Activated T-helper 2 cell treated with anti-CD3 and anti-CD28 coated beads, Interferon-gamma antibody, Interleukin-2, Interleukin-4, amounts not matched to agents 10 μg/mL and 5 μg/mL and 100 μg/mL, durations not matched to agents 14 hours and 24 hours and 36 hours (primary cell): ENCODE results near the gene CSNK1G1. TPM values are rescaled to one million over a fixed set of nuclear protein-coding genes. Genes with fewer than 3 reads are reported as not detected.

Source experiments
- DNase-seq: peaks from one replicate; pipeline ENCODE4 v3.0.0; 2021; ENCODE audit warnings: low spot score
- H3K27ac Mint-ChIP-seq: one replicate; pipeline ENCODE4 v1.8.0; 2021; ENCODE audit warnings: mixed read lengths
- H3K27me3 Mint-ChIP-seq: one replicate; pipeline ENCODE4 v1.8.0; 2021; ENCODE audit warnings: low read depth, mixed read lengths
- H3K36me3 Mint-ChIP-seq: one replicate; pipeline ENCODE4 v1.8.0; 2021; ENCODE audit warnings: low read depth, mixed read lengths
- H3K4me1 Mint-ChIP-seq: one replicate; pipeline ENCODE4 v1.8.0; 2021; ENCODE audit warnings: low read depth, mixed read lengths
- H3K4me3 Mint-ChIP-seq: one replicate; pipeline ENCODE4 v1.8.0; 2021; ENCODE audit warnings: low read depth, mild to moderate bottlenecking, moderate library complexity, mixed read lengths
- H3K9me3 Mint-ChIP-seq: one replicate; pipeline ENCODE4 v1.8.0; 2021; ENCODE audit warnings: mixed read lengths
- intact Hi-C: fragments of 100-400 bp; cut with micrococcal nuclease; formaldehyde crosslinking; loops from one replicate; pipeline ENCODE4 v1.15.1; 2023
- total RNA-seq: library from RNA; stranded (reverse); gene quantifications from 2 replicates; pipeline ENCODE4 v1.2.3, GENCODE V29; 2022

Gene CSNK1G1
- total RNA-seq, 1 donor from 2014 or later: 31.8 TPM

DNA sequence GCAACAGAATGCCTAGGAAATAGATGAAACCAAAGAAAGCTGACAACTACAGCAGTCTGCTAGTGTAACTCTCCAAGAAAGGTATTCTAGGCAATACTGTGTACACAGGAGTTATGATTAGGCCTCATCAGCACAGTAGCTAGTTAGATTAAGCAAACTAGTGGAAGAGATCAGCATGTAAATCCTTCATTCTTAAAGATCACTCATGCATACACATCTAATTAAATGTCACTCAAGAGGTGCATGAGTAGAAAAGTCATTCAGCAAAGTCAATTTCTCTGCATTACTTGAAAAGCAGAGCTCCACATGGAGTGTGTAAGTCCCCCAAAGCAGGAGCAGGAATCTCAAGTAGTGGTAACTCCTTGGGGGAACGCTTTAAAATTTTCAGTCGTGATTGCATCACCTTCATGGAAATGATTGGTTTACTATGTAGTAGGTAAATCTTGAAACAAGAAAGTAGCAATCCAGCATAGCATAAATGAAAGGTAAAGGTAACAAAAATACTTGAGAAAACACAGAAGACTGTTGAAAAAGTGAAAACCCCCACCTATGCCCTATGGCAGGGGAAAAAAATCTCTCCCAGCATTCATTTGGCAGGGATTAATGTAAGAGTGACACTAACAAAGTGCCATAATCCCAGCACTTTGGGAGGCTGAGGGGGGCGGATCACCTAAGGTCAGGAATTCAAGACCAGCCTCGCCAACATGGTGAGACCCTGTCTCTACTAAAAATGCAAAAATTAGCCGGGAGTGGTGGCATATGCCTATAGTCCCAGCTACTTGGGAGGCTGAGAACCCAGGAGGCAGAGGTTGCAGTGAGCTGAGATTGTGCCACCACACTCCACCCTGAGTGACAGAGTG lies 163.8 kb downstream of the CSNK1G1 start:
- peaks cover 18% of the 10 kb centered on the region for H3K4me1 Mint-ChIP-seq
- no peak for DNase-seq
- H3K36me3 Mint-ChIP-seq: peaks cover 47% of the 10 kb centered on the region
- no peak overlapping the region for H3K4me3 Mint-ChIP-seq
- H3K9me3 Mint-ChIP-seq: no peaks in the 10 kb centered on the region
- H3K27me3 Mint-ChIP-seq: no peaks in the 10 kb centered on the region
- intact Hi-C loops: no loop called here
- H3K27ac Mint-ChIP-seq: no peak overlapping the region

DNA sequence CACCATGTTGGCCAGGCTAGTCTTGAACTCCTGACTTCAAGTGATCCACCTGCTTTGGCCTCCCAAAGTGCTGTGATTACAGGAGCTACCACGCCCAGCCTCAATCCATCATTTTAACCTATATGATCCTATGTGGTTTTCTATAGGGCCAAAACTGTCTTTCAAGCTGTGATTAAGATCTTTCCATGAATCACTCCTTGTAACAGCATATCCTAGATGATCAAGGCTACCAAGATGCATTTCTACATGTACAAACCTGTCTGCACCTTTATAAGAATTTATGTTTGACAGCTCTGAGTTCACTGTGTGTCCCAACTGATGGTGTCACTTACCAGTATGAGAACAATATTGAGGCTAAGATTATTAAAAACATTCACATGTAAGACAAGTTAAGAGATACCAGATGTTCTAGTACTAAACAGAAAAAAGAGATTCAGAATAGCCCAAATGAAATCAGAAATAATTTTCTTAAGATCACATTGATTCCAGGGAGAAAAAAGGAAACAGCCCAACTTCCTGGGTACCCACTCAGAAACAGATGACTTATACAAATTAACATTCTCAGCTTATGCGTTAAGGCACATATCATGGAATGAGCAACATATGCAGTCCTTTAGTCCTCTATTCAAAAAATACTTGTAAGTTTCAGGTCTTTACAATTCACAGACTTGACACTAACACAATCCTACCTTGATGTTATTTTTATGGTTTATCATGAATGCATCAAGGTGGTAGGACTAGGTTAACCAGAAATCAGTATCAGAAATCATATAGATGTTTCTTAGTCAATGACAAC lies 168.4 kb downstream of the CSNK1G1 start:
- H3K36me3 Mint-ChIP-seq: peaks cover 30% of the 10 kb centered on the region
- H3K27me3 Mint-ChIP-seq: no peaks in the 10 kb centered on the region
- no peak for DNase-seq
- peak overlapping the region; percentile 3 for H3K4me3 Mint-ChIP-seq
- intact Hi-C loops: no loop called here
- H3K4me1 Mint-ChIP-seq: peaks cover 18% of the 10 kb centered on the region
- no peaks in the 10 kb centered on the region for H3K9me3 Mint-ChIP-seq
- peak overlapping the region; percentile 72 for H3K27ac Mint-ChIP-seq

DNA sequence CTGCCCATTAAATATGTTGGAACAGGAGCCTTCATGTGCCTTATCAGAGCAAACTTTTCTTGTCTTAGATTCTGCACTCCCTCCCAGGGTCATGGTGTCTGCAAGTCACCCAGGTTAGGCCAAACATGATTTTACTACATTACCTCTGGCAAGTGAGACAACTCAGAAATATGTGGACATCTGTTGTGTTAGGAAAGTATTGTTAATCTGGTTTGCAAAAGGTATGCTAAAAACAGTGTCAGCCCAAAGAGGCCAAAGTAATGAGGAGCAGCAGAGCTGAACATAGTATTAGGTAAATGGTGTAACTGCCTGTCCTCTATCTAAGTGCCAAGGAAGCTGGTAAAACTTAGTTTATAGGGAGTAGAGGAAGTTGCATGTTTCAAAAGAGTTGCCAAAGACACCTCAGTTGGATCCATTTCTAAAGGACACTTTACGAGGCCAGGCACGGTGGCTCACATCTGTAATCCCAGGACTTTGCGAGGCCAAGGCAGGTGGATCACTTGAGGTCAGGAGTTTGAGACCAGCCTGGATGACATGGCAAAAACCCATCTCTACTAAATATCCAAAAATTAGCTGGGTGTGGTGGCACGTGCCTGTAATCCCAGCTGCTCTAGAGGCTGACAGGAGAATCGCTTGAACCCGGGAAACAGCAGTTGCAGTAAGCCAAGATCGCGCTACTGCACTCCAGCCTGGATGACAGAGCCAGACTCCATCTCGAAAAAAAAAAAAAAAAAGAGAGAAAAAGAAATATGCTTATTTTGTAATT lies 170.6 kb downstream of the CSNK1G1 start:
- Mint-ChIP-seq H3K9me3 (no peaks in the 10 kb centered on the region), H3K36me3 (peaks cover 42% of the 10 kb centered on the region), H3K27ac (no peak overlapping the region), H3K27me3 (no peaks in the 10 kb centered on the region), H3K4me3 (no peak overlapping the region), H3K4me1 (peaks cover 18% of the 10 kb centered on the region)
- DNase-seq: no peak
- intact Hi-C loops: no loop called here

DNA sequence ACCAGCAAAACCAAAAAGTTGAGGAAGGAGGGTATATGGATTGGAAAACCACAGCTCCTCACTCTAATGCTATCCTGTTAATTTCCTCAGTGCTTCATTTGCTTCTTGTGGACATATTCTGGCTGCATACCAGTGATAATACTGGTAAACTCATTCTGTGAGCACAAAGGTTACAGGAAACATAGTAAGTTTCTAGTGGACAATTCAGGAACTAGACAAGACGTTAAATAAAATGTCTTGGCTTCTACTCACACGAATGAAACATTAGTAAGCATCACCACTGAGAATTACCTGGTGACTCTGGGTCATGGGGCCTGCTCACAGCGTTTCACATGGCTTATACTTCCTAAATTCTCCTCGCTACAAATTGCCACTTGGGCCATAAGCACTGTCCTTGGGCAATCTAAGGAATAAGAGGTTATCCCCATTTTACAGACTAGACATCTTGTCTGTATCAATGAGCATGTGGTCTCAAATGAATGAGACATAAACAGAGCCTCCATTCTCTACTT lies 173.1 kb downstream of the CSNK1G1 start:
- H3K36me3 Mint-ChIP-seq: peaks cover 37% of the 10 kb centered on the region
- no peaks in the 10 kb centered on the region for H3K9me3 Mint-ChIP-seq

DNA sequence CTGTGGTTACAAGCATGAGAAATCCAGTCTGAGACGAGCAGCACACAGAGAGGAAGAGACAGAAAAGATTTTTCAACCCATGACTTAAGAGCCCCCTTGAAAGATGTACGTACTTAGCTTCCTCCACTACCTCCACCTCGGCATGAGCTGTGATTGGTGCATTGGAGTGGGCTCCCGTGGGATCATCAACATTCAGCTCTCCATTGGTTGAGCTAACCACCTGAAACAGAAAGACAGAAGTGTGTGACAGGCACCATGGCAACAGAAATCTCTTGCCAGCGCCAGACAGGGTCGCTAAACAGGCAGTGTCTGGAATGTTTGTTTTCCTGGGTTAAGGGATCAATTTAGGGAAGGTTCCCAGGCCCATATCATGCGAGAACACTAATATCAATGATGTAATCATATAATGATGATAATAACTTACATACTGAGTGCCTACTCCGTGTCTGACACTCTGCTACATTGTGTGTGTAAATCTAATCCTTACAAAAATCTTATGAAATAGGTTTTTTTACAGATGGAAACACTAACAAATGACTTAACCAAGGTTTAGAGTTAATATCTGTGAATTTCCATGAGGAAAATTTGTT lies 175.6 kb downstream of the CSNK1G1 start:
- intact Hi-C loops: no loop called here
- Mint-ChIP-seq H3K27me3 (no peaks in the 10 kb centered on the region), H3K9me3 (no peaks in the 10 kb centered on the region), H3K36me3 (peaks cover 39% of the 10 kb centered on the region), H3K4me1 (no peaks in the 10 kb centered on the region), H3K27ac (no peak overlapping the region), H3K4me3 (no peak overlapping the region)
- no peak for DNase-seq

More for the DNA sequence above, 173.1 kb downstream of the CSNK1G1 start:
- no peak for DNase-seq
- intact Hi-C loops: no loop called here
- no peak overlapping the region for H3K4me3 Mint-ChIP-seq
- peaks cover 5% of the 10 kb centered on the region for H3K4me1 Mint-ChIP-seq
- no peak overlapping the region for H3K27ac Mint-ChIP-seq
- no peaks in the 10 kb centered on the region for H3K27me3 Mint-ChIP-seq

DNA sequence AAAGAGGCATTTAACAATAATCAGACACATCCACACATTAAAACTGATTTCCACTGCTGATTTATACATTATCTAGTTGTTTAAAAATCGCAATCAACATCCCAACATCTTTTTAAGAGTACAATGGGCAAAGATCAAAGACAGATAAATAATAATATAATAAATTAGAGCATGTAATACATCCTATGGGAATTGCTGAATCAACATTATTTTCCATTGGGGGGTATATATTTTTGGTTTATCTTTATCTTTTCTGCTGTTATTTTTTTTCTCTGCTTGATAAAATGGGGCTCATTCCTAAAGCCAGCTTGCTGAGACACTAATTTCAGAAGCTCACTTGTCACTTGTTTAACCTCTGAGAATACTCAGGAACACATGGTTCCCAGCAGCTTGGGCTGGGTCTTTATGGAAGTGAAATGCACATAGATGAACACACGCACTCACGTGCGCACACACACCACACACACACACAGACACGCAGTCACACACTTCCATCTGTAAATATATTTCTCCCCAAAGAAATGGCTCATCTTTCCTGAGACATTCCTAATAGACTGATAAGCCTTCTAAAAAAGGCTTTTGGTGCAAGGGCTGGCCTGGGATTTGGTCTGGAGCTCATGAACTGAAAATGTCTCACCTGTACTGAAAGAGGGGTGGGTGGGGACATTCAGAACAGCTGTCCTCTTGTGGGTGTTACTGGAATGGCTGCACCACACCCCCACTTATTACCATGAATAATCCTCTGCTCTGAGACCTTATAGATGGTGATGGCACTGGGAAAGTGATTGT lies 189.7 kb downstream of the CSNK1G1 start:
- Mint-ChIP-seq H3K4me1 (peaks cover 25% of the 10 kb centered on the region), H3K9me3 (no peaks in the 10 kb centered on the region), H3K36me3 (peaks cover 18% of the 10 kb centered on the region), H3K27me3 (no peaks in the 10 kb centered on the region), H3K4me3 (no peak overlapping the region), H3K27ac (peak overlapping the region; percentile 66)
- intact Hi-C loops: no loop called here
- no peak for DNase-seq

DNA sequence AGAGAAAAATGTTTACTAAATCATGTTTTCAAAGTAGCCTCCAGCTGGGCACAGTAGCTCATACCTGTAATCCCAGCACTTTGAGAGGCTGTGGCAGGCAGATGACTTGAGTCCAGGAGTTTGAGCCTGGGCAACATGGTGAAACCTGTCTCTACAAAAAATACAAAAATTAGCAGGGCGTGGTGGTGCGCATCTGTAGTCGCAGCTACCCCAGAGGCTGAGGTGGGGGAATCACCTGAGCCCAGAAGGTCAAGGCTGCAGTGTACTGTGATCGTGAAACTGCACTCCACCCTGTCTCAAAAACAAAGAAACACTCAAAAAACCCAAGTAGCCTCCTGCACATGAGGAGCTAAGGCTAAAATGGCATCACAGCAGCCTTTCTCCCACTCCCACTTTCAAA lies 191.5 kb downstream of the CSNK1G1 start:
- H3K4me3 Mint-ChIP-seq: peak overlapping the region; percentile 66

DNA sequence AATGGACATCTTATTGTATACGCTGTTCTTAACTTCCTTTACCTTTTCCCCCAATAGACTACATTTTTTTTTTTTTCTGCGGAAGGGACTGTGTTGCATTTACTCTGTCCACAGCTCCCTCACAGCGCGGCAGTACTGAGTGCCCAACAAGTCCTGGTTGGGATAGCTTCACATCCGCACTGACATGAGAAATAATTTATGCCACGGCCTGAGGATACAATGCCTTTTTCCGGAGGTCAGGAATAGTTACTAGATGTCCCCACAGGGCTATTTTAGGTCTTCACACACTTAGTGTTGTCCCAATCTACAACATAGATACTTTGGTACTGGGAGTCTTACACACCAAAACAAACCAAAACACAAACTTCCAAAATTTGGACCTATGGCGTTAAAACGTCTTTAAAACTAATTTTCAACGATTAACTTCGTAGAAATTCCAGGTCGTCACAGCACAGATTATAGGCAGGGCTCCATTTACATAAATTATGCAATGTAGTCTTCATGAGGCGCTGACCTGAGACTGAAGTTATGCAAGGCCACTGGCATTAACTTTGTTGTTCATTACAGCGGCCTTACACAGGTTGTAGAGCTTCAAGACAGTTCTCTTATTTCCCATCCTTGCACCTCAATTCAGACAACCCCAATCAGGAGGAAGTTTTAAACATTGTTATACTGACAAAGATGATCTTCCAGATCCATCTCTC lies 192.2 kb downstream of the CSNK1G1 start:
- peaks cover 24% of the 10 kb centered on the region for H3K36me3 Mint-ChIP-seq
- H3K27ac Mint-ChIP-seq: peak overlapping the region; percentile 97
- peaks cover 34% of the 10 kb centered on the region for H3K4me1 Mint-ChIP-seq
- no peaks in the 10 kb centered on the region for H3K27me3 Mint-ChIP-seq
- intact Hi-C loops: loop anchor here (5.0 kb wide), 1 partner anchor 193 kb away; the partner anchor contains the start of gene CSNK1G1
- H3K4me3 Mint-ChIP-seq: peak overlapping the region; percentile 87
- no peak for DNase-seq
- no peaks in the 10 kb centered on the region for H3K9me3 Mint-ChIP-seq

More for the DNA sequence above, 191.5 kb downstream of the CSNK1G1 start:
- peak overlapping the region; percentile 61 for H3K27ac Mint-ChIP-seq
- no peaks in the 10 kb centered on the region for H3K9me3 Mint-ChIP-seq
- intact Hi-C loops: loop anchor here (5.0 kb wide), 1 partner anchor 193 kb away; the partner anchor contains the start of gene CSNK1G1
- H3K4me1 Mint-ChIP-seq: peaks cover 33% of the 10 kb centered on the region
- DNase-seq: no peak
- peaks cover 19% of the 10 kb centered on the region for H3K36me3 Mint-ChIP-seq
- no peaks in the 10 kb centered on the region for H3K27me3 Mint-ChIP-seq

DNA sequence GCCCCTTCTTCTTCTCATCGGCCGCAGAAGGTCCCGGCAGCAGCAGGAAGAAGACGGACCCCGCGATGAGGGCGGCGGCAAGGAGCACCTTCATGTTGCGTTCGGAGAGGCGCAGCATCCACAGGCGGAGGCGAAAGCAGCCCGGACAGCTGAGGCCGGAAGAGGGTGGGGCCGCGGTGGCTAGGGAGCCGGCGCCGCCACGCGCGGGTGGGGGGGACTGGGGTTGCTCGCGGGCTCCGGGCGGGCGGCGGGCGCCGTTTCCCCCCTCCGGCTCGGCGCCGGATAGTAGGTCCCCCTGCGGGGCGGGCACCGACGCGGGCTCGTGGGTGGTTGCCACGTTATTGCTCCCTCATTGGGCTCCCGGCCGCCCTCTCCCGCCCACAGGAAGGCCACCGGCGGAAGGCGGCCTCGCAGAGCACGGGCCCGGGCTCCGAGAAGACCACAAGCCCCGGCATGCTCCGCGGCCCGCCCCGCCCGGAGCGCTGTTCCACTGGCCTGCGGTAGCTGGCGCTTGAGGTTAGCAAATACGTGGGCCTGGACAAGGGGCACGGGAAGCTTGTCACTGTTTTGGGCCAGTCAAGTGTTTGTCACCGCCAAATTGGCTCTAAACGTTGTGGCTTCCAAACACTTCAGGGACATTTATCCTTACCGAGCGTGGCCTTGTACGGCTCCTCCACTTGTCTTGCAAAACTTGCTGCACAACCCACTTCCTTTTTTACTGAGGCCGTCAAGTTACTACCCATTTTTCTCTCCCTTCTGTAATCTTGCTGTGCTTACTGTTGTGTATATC lies 192.9 kb downstream of the CSNK1G1 start, which contains the start of gene PPIB:
PPIB (minus strand) TSS at position 154 of the 790 bp plus-strand sequence; CDS start at position 118, 36 bp downstream.
- intact Hi-C loops: loop anchor here (5.0 kb wide), 1 partner anchor 194 kb away; the partner anchor contains the start of gene CSNK1G1

DNA sequence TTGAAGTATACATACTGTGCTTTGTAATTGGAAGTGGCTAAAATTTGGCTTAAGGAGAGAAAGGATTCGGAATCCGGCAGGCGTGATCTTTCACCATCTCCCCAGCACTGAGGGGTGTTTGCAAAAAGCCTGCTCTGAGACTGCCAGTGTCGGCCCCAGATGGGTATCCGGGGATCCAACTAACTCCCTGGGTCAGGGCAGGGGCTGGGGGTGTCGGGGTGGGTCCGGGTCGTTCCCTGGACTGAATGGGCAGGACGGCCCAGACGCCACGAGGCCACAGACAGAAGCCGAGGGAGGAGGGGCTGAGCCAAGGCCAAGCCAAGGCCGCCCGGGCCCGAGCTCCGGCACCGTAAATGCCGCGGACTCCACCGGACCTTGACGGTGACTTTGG lies 193.5 kb downstream of the CSNK1G1 start:
- H3K9me3 Mint-ChIP-seq: no peaks in the 10 kb centered on the region
- peaks cover 45% of the 10 kb centered on the region for H3K4me1 Mint-ChIP-seq
- intact Hi-C loops: loop anchor here (5.0 kb wide), 1 partner anchor 195 kb away; the partner anchor contains the start of gene CSNK1G1
- DNase-seq: no peak
- peak overlapping the region; percentile 85 for H3K27ac Mint-ChIP-seq
- peak overlapping the region; percentile 89 for H3K4me3 Mint-ChIP-seq
- H3K36me3 Mint-ChIP-seq: peaks cover 37% of the 10 kb centered on the region
- H3K27me3 Mint-ChIP-seq: no peaks in the 10 kb centered on the region

More for the DNA sequence above, 192.9 kb downstream of the CSNK1G1 start, which contains the start of gene PPIB:
- H3K27me3 Mint-ChIP-seq: no peaks in the 10 kb centered on the region
- no peaks in the 10 kb centered on the region for H3K9me3 Mint-ChIP-seq
- peak; percentile 98 for DNase-seq
- peaks cover 40% of the 10 kb centered on the region for H3K4me1 Mint-ChIP-seq
- peak within 1 kb of the TSS; percentile 89 for H3K4me3 Mint-ChIP-seq
- peak within 1 kb of the TSS; percentile 97 for H3K27ac Mint-ChIP-seq
- H3K36me3 Mint-ChIP-seq: peaks cover 31% of the 10 kb centered on the region
